Adipocyte (in vitro differentiated cells): ENCODE data around the gene FOXL3.

Source experiments
- DNase-seq: peaks from one replicate; pipeline ENCODE4 v3.0.0-alpha.2; 2015; ENCODE audit warnings: low read depth
- H3K27me3 ChIP-seq: replicated peaks from 2 replicates; pipeline ENCODE4 v1.7.0; 2013; ENCODE audit warnings: mild to moderate bottlenecking, low read length, moderate library complexity; ENCODE audit not compliant: control insufficient read depth, insufficient read depth
- H3K36me3 ChIP-seq: 2 replicates; pipeline ENCODE4 v1.7.0; 2013; ENCODE audit warnings: low read length, mild to moderate bottlenecking, moderate library complexity; ENCODE audit not compliant: control insufficient read depth, insufficient read depth, severe bottlenecking
- H3K4me1 ChIP-seq: 2 replicates; pipeline ENCODE4 v1.7.0; 2013; ENCODE audit warnings: mild to moderate bottlenecking, low read length, moderate library complexity; ENCODE audit not compliant: control insufficient read depth, insufficient read depth
- H3K4me3 ChIP-seq: 2 replicates; pipeline ENCODE4 v1.7.0; 2013; ENCODE audit warnings: mild to moderate bottlenecking, low read length, moderate library complexity
- H3K9ac ChIP-seq: 2 replicates; pipeline ENCODE4 v1.7.0; 2013; ENCODE audit warnings: mild to moderate bottlenecking, low read length, moderate library complexity
- H3K9me3 ChIP-seq: 2 replicates; pipeline ENCODE4 v1.7.0; 2013; ENCODE audit warnings: mild to moderate bottlenecking, low read length, moderate library complexity; ENCODE audit not compliant: control insufficient read depth

FOXL3 gene

DNA sequence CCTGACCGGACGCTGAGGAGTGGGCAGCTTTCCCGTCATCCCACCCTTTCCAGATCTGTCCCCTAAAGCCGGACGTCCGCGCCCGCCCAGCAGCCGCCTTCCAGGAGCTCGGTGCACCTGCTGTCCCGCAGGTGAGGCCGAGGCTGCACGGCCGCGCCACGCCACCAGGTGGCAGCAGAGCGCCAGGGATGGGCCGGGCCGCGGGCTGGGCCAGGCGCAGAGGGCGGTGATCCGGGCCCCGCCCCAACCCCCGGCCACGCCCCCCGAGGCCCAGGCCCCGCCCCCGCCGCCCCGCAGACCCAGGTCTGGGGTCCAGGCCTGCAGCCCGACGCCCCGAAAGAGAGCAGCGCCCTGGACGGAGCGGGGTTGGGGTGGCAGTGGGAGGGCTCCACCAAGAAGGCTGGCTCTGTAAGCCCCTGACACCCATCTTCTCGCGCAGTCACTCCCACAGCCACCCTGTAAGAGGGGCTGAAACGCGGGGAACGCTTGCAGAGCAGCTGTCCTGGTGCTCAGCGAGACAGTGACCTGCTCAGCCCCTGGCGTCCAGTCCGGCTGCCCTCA is 32.2 kb downstream of the FOXL3 start:
- H3K9ac ChIP-seq: no peak overlapping the region
- peak; percentile 79 for DNase-seq
- peaks cover 76% of the 10 kb centered on the region for H3K27me3 ChIP-seq
- H3K36me3 ChIP-seq: no peaks in the 10 kb centered on the region
- no peaks in the 10 kb centered on the region for H3K4me1 ChIP-seq
- H3K9me3 ChIP-seq: peaks cover 16% of the 10 kb centered on the region
- H3K4me3 ChIP-seq: no peak overlapping the region

DNA sequence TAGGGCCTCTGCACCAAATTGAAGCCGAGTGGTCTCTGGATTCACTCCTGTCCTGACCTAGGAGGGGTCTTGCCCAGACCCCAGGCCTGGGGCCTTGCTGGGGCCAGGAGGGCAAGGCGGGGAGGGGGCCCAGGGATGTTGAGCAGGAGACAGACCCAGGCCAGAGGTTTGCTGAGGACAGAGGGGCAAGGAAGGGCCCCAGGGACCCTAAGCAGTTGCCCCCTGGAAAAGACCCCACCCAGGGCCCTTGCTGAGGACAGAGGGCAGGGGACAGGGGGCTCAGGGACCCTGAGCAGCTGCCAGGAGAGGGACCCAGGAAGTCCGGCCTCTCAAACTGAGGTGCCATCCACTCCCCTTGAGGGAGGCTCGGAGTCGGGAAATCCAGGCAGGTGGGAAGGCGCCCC is 32.7 kb downstream of the FOXL3 start:
- Histone ChIP-seq H3K27me3 (peaks cover 72% of the 10 kb centered on the region), H3K4me3 (no peak overlapping the region), H3K9me3 (peaks cover 11% of the 10 kb centered on the region), H3K36me3 (no peaks in the 10 kb centered on the region), H3K9ac (no peak overlapping the region), H3K4me1 (no peaks in the 10 kb centered on the region)
- no peak for DNase-seq

DNA sequence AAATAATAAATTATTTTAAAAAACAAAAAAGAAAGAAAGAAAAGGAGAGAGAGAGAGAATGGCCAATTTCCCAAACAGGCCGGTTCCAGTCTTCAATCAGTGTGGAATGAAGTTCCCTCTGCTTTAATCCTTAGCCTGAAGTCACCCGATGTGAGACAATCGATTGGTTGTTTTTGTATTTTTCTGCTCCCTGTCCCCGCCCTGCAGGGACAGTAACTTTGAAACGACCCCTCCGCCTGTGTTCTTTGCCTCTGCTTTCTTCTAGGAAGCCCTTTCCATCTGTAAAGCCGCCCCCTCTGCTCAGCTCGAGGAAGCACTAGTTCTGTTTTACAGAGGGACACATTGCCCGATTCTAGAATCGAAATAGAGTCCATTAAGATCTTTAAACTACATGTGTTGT is 33.4 kb downstream of the FOXL3 start:
- Histone ChIP-seq H3K4me3 (no peak overlapping the region), H3K9ac (no peak overlapping the region), H3K4me1 (no peaks in the 10 kb centered on the region), H3K9me3 (peaks cover 10% of the 10 kb centered on the region), H3K27me3 (peaks cover 72% of the 10 kb centered on the region), H3K36me3 (no peaks in the 10 kb centered on the region)
- DNase-seq: peak; percentile 11

DNA sequence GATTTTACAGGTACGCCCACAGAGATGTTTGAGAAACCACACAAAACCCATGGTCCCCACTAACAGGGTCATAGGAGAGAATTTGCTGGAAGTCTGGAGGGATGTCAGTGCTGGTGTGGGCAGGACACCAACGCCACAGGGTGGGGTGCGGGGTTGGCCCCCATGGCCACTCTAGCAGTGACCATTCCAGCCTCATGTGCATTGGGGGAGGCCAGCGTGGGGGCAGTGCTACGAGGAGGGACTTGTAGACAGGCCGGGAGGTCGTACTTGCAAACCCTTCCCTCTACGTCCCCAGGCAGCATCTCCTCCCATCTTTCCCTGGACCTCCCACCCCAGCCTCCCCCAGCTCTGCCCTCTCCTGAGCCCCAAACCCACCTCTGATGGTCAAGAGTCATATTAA is 34.0 kb downstream of the FOXL3 start:
- Histone ChIP-seq H3K9ac (no peak overlapping the region), H3K36me3 (no peaks in the 10 kb centered on the region), H3K4me1 (no peaks in the 10 kb centered on the region), H3K4me3 (no peak overlapping the region), H3K9me3 (peaks cover 10% of the 10 kb centered on the region), H3K27me3 (peaks cover 70% of the 10 kb centered on the region)
- DNase-seq: no peak

DNA sequence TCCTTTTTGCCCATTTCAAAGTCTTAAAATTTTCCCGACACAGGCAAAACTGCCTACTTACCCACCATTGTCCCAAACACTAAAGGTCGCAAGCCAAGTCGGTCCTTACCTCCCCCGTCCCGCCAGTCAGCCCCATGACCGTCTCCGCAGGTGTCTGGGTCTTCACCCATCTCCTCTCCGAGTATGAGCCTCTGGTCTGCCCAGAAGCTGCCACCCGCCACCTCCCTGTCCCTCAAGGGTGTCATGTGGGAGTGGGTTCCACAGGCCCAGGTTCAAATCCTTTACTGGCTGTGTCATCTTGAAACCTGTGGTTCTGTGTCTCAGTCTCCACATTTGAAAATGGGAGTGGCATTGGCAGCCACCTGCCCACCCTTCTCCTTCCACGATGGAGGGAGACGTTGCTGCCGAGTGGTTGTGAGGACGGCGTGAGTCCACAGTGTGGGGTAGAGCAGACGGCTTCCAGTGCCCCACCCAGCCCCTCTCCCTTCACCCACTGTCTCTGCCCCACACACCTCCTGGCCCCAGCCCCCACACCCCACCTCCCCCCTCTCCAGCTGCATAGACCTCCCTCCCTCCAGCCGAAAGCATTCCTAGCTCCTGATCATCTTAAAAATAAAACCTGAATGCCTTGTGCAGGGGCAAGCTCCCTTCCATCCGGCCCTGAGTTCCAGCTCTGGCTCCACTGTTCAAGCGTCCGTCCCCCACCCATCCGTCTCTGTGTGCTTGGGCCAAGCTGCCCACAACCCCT is 35.3 kb downstream of the FOXL3 start:
- Histone ChIP-seq H3K9ac (no peak overlapping the region), H3K4me3 (no peak overlapping the region), H3K9me3 (peaks cover 10% of the 10 kb centered on the region), H3K4me1 (no peaks in the 10 kb centered on the region), H3K36me3 (no peaks in the 10 kb centered on the region), H3K27me3 (peaks cover 70% of the 10 kb centered on the region)
- no peak for DNase-seq

DNA sequence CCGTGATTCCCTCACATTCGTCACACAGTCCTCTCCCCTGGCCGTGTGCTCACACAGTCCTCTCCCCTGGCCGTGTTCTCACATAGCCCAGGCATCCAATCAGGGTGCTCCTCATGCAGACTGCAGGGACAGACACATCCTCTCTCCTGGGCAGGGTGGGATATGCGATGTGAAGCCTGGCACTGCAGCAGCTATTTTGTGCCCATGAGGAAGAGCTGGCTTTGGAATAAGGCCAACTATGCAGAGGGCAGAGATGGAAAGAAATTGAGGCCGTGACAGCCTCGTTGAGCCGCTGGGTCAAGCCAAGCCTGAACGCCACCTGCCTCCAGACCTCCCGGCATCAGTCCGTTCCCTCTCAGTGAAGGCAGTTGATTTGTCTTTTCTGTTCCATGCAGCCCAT is 35.8 kb downstream of the FOXL3 start:
- Histone ChIP-seq H3K9ac (no peak overlapping the region), H3K4me3 (no peak overlapping the region)

DNA sequence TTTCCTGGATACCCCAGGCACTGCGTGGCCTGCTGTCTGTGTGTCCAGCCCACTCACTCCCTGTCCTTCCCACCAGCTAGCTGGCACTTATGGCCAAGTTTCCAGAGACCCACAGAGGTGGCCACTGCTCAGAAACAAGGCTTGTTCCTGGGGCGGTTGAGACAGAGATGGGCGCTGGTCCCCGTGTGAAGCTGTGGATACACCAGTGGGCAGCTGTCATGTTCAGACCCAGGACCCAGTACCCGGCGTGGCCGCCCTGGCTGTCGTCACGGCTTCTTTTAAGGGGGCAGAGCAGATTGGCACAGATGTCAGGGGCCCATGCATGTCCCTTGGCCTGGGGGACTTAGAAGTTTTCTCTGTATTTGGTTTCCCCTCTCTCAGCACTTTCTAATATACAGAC is 36.3 kb downstream of the FOXL3 start:
- H3K9ac ChIP-seq: no peak overlapping the region
- no peaks in the 10 kb centered on the region for H3K36me3 ChIP-seq
- H3K4me3 ChIP-seq: no peak overlapping the region
- DNase-seq: no peak
- no peaks in the 10 kb centered on the region for H3K4me1 ChIP-seq
- peaks cover 10% of the 10 kb centered on the region for H3K9me3 ChIP-seq
- peaks cover 73% of the 10 kb centered on the region for H3K27me3 ChIP-seq

More for the DNA sequence above, 35.8 kb downstream of the FOXL3 start:
- no peaks in the 10 kb centered on the region for H3K4me1 ChIP-seq
- peaks cover 73% of the 10 kb centered on the region for H3K27me3 ChIP-seq
- H3K36me3 ChIP-seq: no peaks in the 10 kb centered on the region
- DNase-seq: no peak
- H3K9me3 ChIP-seq: peaks cover 10% of the 10 kb centered on the region

DNA sequence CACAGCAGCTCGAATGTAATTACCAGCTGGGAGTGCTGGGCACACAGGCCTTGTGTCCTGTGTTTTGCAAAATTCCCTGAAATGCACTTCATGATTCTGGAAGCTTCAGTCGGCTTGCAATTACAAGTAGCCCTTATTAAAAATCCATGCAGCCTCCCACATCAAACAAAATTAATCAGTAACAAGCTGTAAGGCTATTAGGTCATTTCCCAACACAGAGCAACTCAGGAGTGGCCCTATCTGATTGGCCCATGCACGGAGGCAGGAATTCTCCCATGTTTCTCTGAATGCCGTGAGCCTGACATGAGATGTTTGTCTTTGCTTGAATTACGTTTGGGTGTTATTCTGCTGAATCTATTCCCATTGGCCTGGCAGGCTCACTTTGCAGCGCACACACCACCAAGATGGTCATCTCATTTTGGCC is 36.9 kb downstream of the FOXL3 start:
- DNase-seq: no peak
- no peak overlapping the region for H3K4me3 ChIP-seq
- H3K27me3 ChIP-seq: peaks cover 71% of the 10 kb centered on the region
- no peaks in the 10 kb centered on the region for H3K4me1 ChIP-seq
- no peaks in the 10 kb centered on the region for H3K36me3 ChIP-seq
- peaks cover 10% of the 10 kb centered on the region for H3K9me3 ChIP-seq
- H3K9ac ChIP-seq: no peak overlapping the region

DNA sequence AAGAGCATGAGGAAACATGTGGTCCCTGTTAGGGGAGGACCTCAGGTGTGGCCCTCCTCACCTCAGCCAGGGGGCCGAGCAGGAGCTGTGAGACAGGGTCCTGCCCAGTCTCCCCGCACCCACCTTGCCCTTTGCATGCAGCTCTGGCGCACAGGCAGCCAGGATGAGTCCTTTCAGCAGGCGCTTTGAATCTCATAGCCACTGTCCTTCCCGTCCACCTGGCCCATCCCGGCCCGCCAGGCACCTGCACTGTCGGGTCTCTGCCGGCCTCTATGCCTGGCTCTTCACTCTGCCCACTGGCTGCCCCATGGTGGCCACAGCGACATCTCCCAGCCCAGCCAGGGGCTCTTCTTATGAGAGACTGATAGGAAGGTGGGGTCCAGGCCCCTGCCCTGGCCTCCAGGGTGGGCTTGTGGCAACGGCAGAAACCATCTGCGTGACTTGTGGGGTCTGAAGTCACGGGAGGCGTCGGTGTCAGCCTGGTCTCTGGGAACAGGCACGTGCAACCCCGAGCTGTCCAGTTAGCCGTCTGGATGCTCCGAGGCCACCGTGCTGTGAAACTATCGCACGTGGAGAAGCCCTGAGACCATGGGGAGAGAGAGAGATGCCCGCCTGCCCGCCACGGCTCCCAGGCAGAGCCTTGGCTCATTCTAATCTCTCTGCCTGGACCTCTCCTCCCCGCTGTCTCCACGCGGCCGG is 37.4 kb downstream of the FOXL3 start:
- Histone ChIP-seq H3K9me3 (peaks cover 10% of the 10 kb centered on the region), H3K36me3 (no peaks in the 10 kb centered on the region), H3K4me3 (no peak overlapping the region), H3K4me1 (no peaks in the 10 kb centered on the region), H3K27me3 (peaks cover 74% of the 10 kb centered on the region), H3K9ac (no peak overlapping the region)
- DNase-seq: no peak

DNA sequence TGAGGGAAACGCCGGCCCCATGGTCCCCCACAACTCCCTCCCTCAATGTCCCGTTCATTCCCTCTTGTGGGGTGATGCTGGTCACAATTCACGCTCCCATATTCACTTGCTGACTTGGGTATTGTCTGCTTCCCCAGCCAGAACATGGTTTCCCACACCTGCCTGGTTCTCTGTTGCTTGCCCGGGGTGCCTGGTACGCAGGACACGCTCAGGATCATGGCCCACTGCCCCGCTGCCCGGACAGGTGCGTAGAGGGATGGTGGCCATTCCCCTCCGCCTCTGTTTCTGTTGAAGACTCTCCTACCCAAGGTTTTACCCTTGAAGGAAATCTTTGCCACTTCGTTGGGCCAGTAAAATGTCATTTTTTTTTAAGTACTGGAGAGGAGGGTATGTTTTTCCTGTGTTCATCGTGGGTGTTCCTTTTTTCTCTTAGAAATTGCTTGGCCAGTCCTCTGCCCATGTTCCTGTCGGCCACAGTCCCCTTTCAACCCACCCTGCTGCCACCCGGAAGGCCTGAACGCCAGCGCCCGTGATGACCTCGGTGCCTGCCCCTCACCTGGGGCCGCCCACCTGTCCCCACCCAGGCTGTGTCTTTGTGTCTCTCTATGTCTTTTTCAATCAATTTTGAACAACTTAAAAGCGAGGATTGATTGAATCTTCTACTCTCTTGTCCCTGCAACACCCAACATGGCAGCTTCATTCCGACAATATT is 38.2 kb downstream of the FOXL3 start:
- peaks cover 66% of the 10 kb centered on the region for H3K27me3 ChIP-seq

DNA sequence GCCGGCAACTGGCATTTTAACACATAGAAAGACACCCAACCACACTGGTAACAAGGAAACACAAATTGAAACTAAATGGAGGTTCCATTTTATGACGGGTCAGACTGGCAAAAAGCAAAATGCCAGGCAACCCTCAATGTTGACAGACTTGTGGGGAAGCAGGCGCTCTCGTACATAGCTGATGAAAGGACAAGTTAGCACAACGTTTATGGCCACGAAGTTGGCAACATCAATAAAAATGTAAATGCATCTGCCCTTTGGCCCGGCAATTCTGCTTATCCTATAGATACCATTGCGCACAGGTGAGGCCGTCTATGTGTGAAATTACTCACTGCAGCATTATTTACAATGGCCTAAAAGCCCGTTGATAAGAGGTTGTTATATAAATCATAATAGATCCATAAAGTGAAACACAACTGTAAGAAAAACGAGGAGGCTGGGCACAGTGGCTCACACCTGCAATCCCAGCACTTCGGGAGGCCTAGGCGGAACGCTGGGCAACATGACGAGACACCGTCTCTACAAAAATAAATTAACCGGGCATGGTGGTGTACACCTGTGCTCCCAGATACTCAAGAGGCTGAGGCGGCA is 39.8 kb downstream of the FOXL3 start:
- H3K9ac ChIP-seq: no peak overlapping the region

More for the DNA sequence above, 38.2 kb downstream of the FOXL3 start:
- no peak overlapping the region for H3K9ac ChIP-seq
- DNase-seq: no peak
- no peaks in the 10 kb centered on the region for H3K36me3 ChIP-seq
- peaks cover 10% of the 10 kb centered on the region for H3K9me3 ChIP-seq
- H3K4me1 ChIP-seq: peaks cover under 1% of the 10 kb centered on the region
- no peak overlapping the region for H3K4me3 ChIP-seq

More for the DNA sequence above, 39.8 kb downstream of the FOXL3 start:
- peaks cover 4% of the 10 kb centered on the region for H3K4me1 ChIP-seq
- H3K27me3 ChIP-seq: peaks cover 58% of the 10 kb centered on the region
- H3K9me3 ChIP-seq: peaks cover 10% of the 10 kb centered on the region
- H3K4me3 ChIP-seq: no peak overlapping the region
- no peak for DNase-seq
- H3K36me3 ChIP-seq: no peaks in the 10 kb centered on the region
